ENCODE data around the gene NR2C1. TPM values are rescaled to one million over a fixed set of nuclear protein-coding genes. Genes with fewer than 3 reads are reported as not detected.

NR2C1 gene
- total RNA-seq, 1 experiment from 2014 or later, result 42.1 TPM

GRCh38 chr12:95002754-95003153, 70.7 kb downstream of the NR2C1 start:
- TSS peak; percentile 52 for BruUV-seq (replicated peaks)
- POLR2A ChIA-PET (ENCODE audit: low non-redundant PET), result interaction anchor here (0.6 kb wide), 1 partner anchor 24 kb away, joined by 3 read pairs; no protein-coding TSS in a partner anchor

GRCh38 chr12:94998326-94998725, 75.1 kb downstream of the NR2C1 start:
- intact Hi-C loops (cut with micrococcal nuclease; ENCODE audit: unreplicated experiment), result no loop called here
- H3K27ac ChIP-seq (ENCODE audit: low read depth, low read length, poor library complexity, severe bottlenecking), result no peak overlapping the region
- CTCF ChIA-PET, result no interaction called here
- POLR2A ChIA-PET (ENCODE audit: low non-redundant PET), result no interaction called here
- H3K36me3 ChIP-seq (ENCODE audit: insufficient read depth, low read length, poor library complexity, severe bottlenecking), result peaks cover 11% of the 10 kb centered on the region
- H3K9me3 ChIP-seq (ENCODE audit: low read depth, low read length, poor library complexity, severe bottlenecking), result no peaks in the 10 kb centered on the region
- H3K27me3 ChIP-seq (replicated peaks; ENCODE audit: insufficient read depth, low read depth, low read length, poor library complexity), result no peaks in the 10 kb centered on the region
- no TSS peak for BruUV-seq (replicated peaks)
- DNase-seq (ENCODE audit: low spot score), result no peak
- H3K4me3 ChIP-seq (ENCODE audit: low read depth, low read length, poor library complexity, severe bottlenecking), result no peak overlapping the region
- TF ChIP-seq EZH2 (IDR thresholded peaks at IDR 0.05; ENCODE audit: borderline replicate concordance, low read depth, low read length, poor library complexity, severe bottlenecking), result no peak
- TF ChIP-seq, protein P1, sequence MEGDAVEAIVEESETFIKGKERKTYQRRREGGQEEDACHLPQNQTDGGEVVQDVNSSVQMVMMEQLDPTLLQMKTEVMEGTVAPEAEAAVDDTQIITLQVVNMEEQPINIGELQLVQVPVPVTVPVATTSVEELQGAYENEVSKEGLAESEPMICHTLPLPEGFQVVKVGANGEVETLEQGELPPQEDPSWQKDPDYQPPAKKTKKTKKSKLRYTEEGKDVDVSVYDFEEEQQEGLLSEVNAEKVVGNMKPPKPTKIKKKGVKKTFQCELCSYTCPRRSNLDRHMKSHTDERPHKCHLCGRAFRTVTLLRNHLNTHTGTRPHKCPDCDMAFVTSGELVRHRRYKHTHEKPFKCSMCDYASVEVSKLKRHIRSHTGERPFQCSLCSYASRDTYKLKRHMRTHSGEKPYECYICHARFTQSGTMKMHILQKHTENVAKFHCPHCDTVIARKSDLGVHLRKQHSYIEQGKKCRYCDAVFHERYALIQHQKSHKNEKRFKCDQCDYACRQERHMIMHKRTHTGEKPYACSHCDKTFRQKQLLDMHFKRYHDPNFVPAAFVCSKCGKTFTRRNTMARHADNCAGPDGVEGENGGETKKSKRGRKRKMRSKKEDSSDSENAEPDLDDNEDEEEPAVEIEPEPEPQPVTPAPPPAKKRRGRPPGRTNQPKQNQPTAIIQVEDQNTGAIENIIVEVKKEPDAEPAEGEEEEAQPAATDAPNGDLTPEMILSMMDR (conservative IDR thresholded peaks at IDR 0.05; ENCODE audit: low read depth, low read length), result no peak
- H3K4me1 ChIP-seq (ENCODE audit: insufficient read depth, low read length, poor library complexity, severe bottlenecking), result peaks cover 4% of the 10 kb centered on the region

More at GRCh38 chr12:95002754-95003153, 70.7 kb downstream of the NR2C1 start:
- intact Hi-C loops (cut with micrococcal nuclease; ENCODE audit: unreplicated experiment), result no loop called here
- H3K9me3 ChIP-seq (ENCODE audit: low read depth, low read length, poor library complexity, severe bottlenecking), result peaks cover 3% of the 10 kb centered on the region
- H3K4me3 ChIP-seq (ENCODE audit: low read depth, low read length, poor library complexity, severe bottlenecking), result peak overlapping the region; percentile 71
- CTCF ChIA-PET, result no interaction called here
- DNase-seq (ENCODE audit: low spot score), result no peak
- peaks cover 6% of the 10 kb centered on the region for H3K36me3 ChIP-seq (ENCODE audit: insufficient read depth, low read length, poor library complexity, severe bottlenecking)
- no peaks in the 10 kb centered on the region for H3K27me3 ChIP-seq (replicated peaks; ENCODE audit: insufficient read depth, low read depth, low read length, poor library complexity)
- peak overlapping the region; percentile 84 for H3K27ac ChIP-seq (ENCODE audit: low read depth, low read length, poor library complexity, severe bottlenecking)
- H3K4me1 ChIP-seq (ENCODE audit: insufficient read depth, low read length, poor library complexity, severe bottlenecking), result peaks cover 4% of the 10 kb centered on the region
- TF ChIP-seq EZH2 (IDR thresholded peaks at IDR 0.05; ENCODE audit: borderline replicate concordance, low read depth, low read length, poor library complexity, severe bottlenecking), result no peak
- TF ChIP-seq, protein P1 (conservative IDR thresholded peaks at IDR 0.05; ENCODE audit: low read depth, low read length), result no peak

DNA sequence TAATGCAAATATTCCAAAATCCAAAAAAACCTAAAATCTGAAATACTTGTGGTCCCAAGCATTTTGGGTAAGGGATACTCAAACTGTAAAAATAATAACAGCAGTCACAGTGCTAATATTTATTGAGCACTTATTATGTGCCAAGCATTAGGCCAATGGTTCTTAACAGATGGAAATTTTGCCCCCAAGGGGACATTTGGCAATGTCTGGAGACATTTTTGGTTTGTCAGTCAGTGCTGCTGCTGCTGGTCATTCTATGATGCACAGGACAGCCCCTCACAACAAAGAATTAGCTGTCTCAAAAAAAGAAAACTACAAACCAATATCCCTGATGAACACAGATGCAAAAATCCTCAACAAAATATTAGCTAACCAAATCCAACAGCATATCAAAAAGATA, 75.7 kb downstream of the NR2C1 start:
- Histone ChIP-seq H3K27me3 (replicated peaks; ENCODE audit: insufficient read depth, low read depth, low read length, poor library complexity) (no peaks in the 10 kb centered on the region), H3K9me3 (ENCODE audit: low read depth, low read length, poor library complexity, severe bottlenecking) (no peaks in the 10 kb centered on the region), H3K27ac (ENCODE audit: low read depth, low read length, poor library complexity, severe bottlenecking) (no peak overlapping the region), H3K4me3 (ENCODE audit: low read depth, low read length, poor library complexity, severe bottlenecking) (no peak overlapping the region), H3K36me3 (ENCODE audit: insufficient read depth, low read length, poor library complexity, severe bottlenecking) (peaks cover 11% of the 10 kb centered on the region), H3K4me1 (ENCODE audit: insufficient read depth, low read length, poor library complexity, severe bottlenecking) (peaks cover 3% of the 10 kb centered on the region)
- BruUV-seq (replicated peaks), result no TSS peak
- CTCF ChIA-PET, result no interaction called here
- no peak for DNase-seq (ENCODE audit: low spot score)
- POLR2A ChIA-PET (ENCODE audit: low non-redundant PET), result no interaction called here
- no peak for TF ChIP-seq EZH2 (IDR thresholded peaks at IDR 0.05; ENCODE audit: borderline replicate concordance, low read depth, low read length, poor library complexity, severe bottlenecking)
- TF ChIP-seq, protein P1 (conservative IDR thresholded peaks at IDR 0.05; ENCODE audit: low read depth, low read length), result no peak
- intact Hi-C loops (cut with micrococcal nuclease; ENCODE audit: unreplicated experiment), result no loop called here
